ENCODE measurements around the gene SDC1. TPM values are rescaled to one million over a fixed set of nuclear protein-coding genes. Genes with fewer than 3 reads are reported as not detected.

The SDC1 gene
- total RNA-seq, 2 donors from 2014 or later, result 0.24 TPM; not detected in 1

DNA sequence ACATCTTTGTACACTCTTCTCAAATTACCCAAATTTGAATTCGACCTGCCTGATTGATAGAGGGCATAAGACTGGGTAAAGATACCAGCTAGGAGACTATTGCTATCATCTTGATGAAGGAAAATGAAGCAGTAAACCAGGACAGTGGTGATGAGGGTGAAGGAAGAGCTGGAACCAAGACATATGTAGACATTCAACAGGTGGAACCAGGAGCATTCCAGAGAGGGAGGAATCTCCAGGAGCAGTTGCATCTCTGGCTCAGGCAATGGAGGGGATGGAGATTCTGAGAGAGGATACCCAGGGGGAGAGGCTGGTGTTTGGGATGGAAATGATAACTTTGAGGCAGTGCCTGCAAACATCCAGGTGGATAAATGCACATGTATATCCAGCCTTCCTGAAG lies 41.6 kb downstream of the SDC1 start:
- no peak for DNase-seq (ENCODE audit: low spot score)
- TF ChIP-seq, protein P1, sequence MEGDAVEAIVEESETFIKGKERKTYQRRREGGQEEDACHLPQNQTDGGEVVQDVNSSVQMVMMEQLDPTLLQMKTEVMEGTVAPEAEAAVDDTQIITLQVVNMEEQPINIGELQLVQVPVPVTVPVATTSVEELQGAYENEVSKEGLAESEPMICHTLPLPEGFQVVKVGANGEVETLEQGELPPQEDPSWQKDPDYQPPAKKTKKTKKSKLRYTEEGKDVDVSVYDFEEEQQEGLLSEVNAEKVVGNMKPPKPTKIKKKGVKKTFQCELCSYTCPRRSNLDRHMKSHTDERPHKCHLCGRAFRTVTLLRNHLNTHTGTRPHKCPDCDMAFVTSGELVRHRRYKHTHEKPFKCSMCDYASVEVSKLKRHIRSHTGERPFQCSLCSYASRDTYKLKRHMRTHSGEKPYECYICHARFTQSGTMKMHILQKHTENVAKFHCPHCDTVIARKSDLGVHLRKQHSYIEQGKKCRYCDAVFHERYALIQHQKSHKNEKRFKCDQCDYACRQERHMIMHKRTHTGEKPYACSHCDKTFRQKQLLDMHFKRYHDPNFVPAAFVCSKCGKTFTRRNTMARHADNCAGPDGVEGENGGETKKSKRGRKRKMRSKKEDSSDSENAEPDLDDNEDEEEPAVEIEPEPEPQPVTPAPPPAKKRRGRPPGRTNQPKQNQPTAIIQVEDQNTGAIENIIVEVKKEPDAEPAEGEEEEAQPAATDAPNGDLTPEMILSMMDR (IDR thresholded peaks at IDR 0.05), result no peak

DNA sequence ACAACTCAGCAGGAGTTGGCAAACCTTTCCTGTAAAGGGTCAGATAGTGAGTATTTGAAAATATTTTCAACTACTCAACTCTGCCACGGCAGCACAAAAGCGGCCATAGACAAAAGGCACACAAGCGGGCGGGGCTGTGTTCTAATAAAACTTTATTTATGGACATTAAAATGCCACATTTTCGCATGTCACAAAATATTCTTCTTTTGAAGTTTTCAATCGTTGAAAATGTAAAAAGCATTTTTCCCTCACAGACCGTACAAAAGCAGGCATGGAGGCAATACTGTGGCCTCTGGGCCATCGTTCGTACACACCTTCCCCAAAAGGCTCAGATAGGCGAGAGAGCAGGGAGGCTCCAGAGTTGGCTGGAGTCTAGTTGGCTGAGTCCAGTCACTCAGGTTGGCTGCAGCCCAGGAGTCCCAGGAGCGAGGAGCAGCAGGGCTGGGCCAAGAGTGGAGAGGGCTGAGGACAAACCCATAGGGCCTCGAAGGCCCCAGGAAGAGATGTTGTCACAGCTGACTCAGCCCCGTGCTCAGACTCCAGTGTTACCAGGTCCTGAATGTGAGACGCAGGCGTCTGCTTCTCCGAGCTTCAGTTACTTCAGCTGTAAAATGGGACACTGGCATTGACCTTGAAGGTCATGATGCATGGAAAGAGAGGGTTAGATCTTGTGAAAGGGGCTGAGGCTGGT lies 42.5 kb downstream of the SDC1 start:
- DNase-seq (ENCODE audit: low spot score), result no peak
- Histone ChIP-seq H3K27ac (no peak overlapping the region), H3K9me3 (no peaks in the 10 kb centered on the region), H3K4me1 (no peaks in the 10 kb centered on the region), H3K27me3 (no peaks in the 10 kb centered on the region), H3K36me3 (no peaks in the 10 kb centered on the region), H3K4me3 (no peak overlapping the region)
- TF ChIP-seq, protein P1 (IDR thresholded peaks at IDR 0.05), result no peak

More for the DNA sequence above, 41.6 kb downstream of the SDC1 start:
- Histone ChIP-seq H3K4me1 (no peaks in the 10 kb centered on the region), H3K27me3 (no peaks in the 10 kb centered on the region), H3K27ac (no peak overlapping the region), H3K4me3 (no peak overlapping the region), H3K9me3 (no peaks in the 10 kb centered on the region), H3K36me3 (no peaks in the 10 kb centered on the region)

DNA sequence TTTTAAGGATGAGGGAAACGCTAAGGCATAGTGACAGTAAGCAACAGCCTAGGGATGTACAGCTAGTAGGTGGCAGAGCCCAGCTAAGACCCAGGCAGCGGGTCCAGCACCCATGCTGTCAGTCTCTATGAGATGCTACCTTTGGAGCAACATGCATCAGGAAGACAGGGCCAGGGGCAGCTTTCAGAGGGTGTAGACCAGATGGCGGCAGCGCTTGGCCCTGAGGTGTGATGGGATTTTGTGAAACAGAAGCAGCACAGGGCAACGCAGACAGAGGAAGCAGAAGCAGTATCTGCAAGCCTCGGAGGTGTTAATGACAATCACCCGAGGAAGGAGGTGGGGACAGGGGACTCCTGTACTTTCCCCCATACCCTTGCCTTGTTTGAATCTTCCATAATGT lies 43.2 kb downstream of the SDC1 start:
- DNase-seq (ENCODE audit: low spot score), result no peak

DNA sequence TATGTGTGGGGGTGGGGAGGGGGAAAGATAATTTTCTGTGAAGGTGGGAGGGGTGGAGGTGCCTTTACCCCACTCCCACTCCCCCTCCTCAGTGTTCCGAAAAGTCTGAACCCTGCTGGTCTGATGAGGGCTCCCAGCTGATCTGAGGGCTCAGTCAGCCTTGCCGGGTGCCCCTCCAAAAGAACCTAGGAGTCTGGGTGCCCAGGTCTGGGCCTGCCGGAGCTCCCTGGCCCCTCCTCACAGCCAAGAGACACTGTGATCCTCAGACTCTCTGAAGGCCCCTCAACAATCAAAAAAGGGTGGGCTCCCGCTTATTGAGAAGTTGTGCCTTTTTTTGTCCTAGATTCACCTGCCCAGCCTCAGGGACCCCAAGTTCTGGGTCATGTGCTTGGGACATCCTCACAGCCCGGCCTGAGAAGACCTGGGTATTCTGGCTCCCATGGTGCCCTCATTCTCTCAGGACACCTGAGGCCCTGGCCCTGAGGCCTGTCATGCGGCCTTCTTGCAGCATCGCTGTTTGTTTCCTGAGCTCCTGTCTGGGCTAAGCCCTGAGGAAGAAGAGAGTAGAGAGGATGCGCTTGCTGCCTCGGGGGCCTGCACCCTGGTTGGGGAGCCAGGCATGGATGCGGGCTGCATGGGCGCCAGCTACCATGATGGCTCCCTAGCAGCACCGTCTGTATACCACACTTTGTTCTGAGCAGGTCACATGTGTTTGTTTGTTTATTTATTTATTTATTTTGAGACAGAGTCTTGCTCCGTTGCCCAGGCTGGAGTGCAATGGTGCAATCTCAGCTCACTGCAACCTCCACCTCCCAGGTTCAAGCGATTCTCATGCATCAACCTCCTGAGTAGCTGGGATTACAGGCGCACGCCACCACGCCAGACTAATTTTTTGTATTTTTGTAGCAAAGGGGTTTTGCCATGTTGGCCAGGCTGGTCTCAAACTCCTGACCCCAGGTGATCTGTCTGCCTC lies 44.0 kb downstream of the SDC1 start:
- Histone ChIP-seq H3K4me1 (no peaks in the 10 kb centered on the region), H3K9me3 (no peaks in the 10 kb centered on the region), H3K27me3 (no peaks in the 10 kb centered on the region), H3K36me3 (no peaks in the 10 kb centered on the region), H3K27ac (no peak overlapping the region), H3K4me3 (no peak overlapping the region)
- TF ChIP-seq, protein P1 (IDR thresholded peaks at IDR 0.05), result no peak
- DNase-seq (ENCODE audit: low spot score), result no peak

More for the DNA sequence above, 43.2 kb downstream of the SDC1 start:
- no peak overlapping the region for H3K4me3 ChIP-seq
- H3K4me1 ChIP-seq, result no peaks in the 10 kb centered on the region
- TF ChIP-seq, protein P1 (IDR thresholded peaks at IDR 0.05), result no peak
- no peaks in the 10 kb centered on the region for H3K36me3 ChIP-seq
- no peaks in the 10 kb centered on the region for H3K9me3 ChIP-seq
- H3K27me3 ChIP-seq, result no peaks in the 10 kb centered on the region
- no peak overlapping the region for H3K27ac ChIP-seq

DNA sequence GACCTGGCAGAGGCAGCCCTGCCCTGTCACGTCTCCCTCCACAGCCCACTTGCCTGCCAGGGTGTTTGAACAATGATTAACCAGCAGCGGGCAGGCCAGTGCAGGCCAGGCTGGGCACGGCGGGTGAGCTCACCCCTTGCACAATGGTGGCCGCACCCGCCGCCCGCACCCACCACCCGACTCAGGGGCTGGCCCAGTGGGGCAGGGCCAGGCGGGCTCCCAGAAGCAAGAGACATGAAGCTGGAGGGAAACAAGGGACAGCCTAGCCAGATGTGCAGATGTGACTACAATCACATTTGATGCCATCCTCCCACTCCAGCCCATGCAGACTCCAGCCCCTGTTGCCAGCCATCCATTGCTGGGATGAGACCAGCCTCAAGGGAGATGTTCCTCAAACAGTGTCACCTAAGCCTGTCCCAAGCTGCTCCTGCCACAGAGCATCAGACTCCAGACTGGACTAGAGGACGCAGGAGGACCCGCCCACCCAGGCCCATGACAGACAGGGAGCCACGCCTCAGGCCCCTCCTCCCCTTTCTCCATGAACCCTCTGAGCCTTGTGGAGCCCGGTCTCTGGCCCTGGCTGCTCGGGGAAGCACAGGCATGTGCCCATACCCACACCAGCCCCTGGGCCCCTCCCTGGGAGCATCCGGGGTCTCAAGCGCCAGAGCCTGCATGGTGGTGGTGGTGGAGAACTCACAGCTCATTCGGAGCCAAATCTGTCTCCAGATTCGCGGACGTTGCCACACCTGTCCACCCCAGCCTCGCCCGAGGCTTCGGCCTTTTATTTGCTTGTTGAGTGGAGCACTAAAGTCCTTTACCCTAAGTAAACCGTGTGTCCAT lies 45.0 kb downstream of the SDC1 start:
- Histone ChIP-seq H3K27ac (no peak overlapping the region), H3K9me3 (no peaks in the 10 kb centered on the region), H3K36me3 (no peaks in the 10 kb centered on the region), H3K27me3 (no peaks in the 10 kb centered on the region), H3K4me1 (no peaks in the 10 kb centered on the region), H3K4me3 (no peak overlapping the region)
- TF ChIP-seq, protein P1 (IDR thresholded peaks at IDR 0.05), result no peak
- no peak for DNase-seq (ENCODE audit: low spot score)

Data from right atrium auricular region (tissue), 2 donors.